ENCODE results near the gene FASLG.

DNA sequence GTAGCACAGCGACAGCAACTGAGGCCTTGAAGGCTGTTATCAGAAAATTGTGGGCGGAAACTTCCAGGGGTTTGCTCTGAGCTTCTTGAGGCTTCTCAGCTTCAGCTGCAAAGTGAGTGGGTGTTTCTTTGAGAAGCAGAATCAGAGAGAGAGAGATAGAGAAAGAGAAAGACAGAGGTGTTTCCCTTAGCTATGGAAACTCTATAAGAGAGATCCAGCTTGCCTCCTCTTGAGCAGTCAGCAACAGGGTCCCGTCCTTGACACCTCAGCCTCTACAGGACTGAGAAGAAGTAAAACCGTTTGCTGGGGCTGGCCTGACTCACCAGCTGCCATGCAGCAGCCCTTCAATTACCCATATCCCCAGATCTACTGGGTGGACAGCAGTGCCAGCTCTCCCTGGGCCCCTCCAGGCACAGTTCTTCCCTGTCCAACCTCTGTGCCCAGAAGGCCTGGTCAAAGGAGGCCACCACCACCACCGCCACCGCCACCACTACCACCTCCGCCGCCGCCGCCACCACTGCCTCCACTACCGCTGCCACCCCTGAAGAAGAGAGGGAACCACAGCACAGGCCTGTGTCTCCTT, at the start of gene FASLG:
- TF ChIP-seq NFRKB (IDR thresholded peaks at IDR 0.05), result no peak
- no peak for TF ChIP-seq TARDBP (IDR thresholded peaks at IDR 0.05)
- no peak for TF ChIP-seq ZNF384 (IDR thresholded peaks at IDR 0.05)
- TF ChIP-seq BHLHE40 (IDR thresholded peaks at IDR 0.05; ENCODE audit: borderline replicate concordance), result no peak
- no peak for TF ChIP-seq ARNT (IDR thresholded peaks at IDR 0.05)
- no peak for TF ChIP-seq LEF1 (IDR thresholded peaks at IDR 0.05; ENCODE audit: borderline replicate concordance)
- TF ChIP-seq, protein P1, sequence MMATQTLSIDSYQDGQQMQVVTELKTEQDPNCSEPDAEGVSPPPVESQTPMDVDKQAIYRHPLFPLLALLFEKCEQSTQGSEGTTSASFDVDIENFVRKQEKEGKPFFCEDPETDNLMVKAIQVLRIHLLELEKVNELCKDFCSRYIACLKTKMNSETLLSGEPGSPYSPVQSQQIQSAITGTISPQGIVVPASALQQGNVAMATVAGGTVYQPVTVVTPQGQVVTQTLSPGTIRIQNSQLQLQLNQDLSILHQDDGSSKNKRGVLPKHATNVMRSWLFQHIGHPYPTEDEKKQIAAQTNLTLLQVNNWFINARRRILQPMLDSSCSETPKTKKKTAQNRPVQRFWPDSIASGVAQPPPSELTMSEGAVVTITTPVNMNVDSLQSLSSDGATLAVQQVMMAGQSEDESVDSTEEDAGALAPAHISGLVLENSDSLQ (IDR thresholded peaks at IDR 0.05), result no peak
- no peak for TF ChIP-seq HDGF (IDR thresholded peaks at IDR 0.05; ENCODE audit: borderline replicate concordance)
- no peak for TF ChIP-seq CTBP1 (IDR thresholded peaks at IDR 0.05; ENCODE audit: borderline replicate concordance)
